Cardiac fibroblast (primary cell): ENCODE results near the gene AAMDC.
"Not testable (repeated sequence)": the region's sequence is repeated elsewhere in the genome, so short reads cannot be mapped to it uniquely, and the experiment has no call there.

Experiments used
- DNase-seq, 2 donors: peaks; one replicate each; pipeline versions ENCODE4 v3.0.0 to v3.0.0-alpha.2; 2010; ENCODE audit warnings: low read depth in 2 of 2
- H3K4me3 ChIP-seq, 2 donors: replicated peaks in 1 of 2; 1 replicate in 1 of 2; 2 replicates in 1 of 2; pipeline ENCODE4 v1.5.1; 2011; ENCODE audit warnings: low read depth in 2 of 2, low read length in 2 of 2, mild to moderate bottlenecking in 2 of 2, moderate library complexity in 1 of 2
- TF ChIP-seq, protein P1 (sequence below): IDR thresholded peaks from one replicate; pipeline ENCODE4 v1.5.1; 2011; ENCODE audit warnings: low read depth, mild to moderate bottlenecking, low read length, inconsistent platforms

AAMDC gene

GRCh38 chr11:77819921-77820564 is 901 bp upstream of the AAMDC start:
- TF ChIP-seq, protein P1, sequence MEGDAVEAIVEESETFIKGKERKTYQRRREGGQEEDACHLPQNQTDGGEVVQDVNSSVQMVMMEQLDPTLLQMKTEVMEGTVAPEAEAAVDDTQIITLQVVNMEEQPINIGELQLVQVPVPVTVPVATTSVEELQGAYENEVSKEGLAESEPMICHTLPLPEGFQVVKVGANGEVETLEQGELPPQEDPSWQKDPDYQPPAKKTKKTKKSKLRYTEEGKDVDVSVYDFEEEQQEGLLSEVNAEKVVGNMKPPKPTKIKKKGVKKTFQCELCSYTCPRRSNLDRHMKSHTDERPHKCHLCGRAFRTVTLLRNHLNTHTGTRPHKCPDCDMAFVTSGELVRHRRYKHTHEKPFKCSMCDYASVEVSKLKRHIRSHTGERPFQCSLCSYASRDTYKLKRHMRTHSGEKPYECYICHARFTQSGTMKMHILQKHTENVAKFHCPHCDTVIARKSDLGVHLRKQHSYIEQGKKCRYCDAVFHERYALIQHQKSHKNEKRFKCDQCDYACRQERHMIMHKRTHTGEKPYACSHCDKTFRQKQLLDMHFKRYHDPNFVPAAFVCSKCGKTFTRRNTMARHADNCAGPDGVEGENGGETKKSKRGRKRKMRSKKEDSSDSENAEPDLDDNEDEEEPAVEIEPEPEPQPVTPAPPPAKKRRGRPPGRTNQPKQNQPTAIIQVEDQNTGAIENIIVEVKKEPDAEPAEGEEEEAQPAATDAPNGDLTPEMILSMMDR = no peak
- DNase-seq = peak; percentile 28 to 33
- H3K4me3 ChIP-seq = peak overlapping the region; percentile 94 to 95

DNA sequence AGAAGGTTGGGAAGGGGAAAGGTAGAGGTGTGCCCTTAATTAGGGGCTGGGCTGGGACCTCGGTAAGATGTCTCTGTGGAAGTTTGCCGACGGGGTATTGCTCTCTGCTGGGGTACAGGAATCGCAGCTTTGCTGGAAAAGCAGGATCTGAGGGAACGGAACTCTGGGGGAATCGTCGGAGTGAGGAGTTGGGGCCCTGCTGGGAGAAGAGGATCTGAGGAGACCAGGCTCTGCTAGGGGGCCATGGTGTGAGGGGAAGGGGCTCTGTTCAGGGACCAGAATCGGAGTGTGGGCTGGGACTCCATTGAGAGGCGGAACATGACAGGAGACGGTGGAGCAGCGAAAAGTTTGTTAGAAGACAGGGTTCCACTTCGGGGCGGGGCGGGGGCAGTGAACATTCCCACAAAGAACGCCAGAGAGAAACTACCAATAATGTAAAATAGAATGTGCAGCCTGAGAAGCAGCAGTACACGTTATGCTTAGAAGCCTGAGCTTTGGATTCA is 456 bp downstream of the AAMDC start:
- TF ChIP-seq, protein P1 = no peak
- peak overlapping the region; percentile 94 to 95 for H3K4me3 ChIP-seq
- peak; percentile 40 to 58 for DNase-seq

DNA sequence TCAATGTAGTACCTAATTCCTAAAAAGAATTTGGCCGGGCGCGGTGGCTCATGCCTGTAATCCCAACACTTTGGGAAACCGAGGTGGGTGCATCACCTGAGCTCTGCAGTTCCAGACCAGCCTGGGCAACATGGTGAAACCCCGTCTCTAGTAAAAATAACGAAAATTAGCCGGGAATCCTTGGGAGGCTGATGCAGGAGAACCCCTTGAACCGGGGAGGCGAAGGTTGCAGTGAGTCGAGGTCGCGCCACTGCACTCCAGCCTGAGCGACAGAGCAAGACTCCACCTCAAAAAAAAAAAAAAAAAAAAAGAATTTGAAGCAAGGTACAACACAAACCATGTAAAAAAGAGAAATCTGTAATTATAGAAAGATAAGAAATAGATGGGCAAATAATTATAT is 1.2 kb downstream of the AAMDC start:
- not testable (repeated sequence) for DNase-seq
- peak overlapping the region; percentile 94 to 95 for H3K4me3 ChIP-seq

- TF ChIP-seq, protein P1 = no peak
- peak; percentile 55 to 72 for DNase-seq
- H3K4me3 ChIP-seq = no peak overlapping the region
Observed at GRCh38 chr11:77823775-77824174, 2.8 kb downstream of the AAMDC start.

- TF ChIP-seq, protein P1 = no peak
- H3K4me3 ChIP-seq = no peak overlapping the region
- DNase-seq = no peak
Observed at GRCh38 chr11:77828926-77829325, 8.0 kb downstream of the AAMDC start.

DNA sequence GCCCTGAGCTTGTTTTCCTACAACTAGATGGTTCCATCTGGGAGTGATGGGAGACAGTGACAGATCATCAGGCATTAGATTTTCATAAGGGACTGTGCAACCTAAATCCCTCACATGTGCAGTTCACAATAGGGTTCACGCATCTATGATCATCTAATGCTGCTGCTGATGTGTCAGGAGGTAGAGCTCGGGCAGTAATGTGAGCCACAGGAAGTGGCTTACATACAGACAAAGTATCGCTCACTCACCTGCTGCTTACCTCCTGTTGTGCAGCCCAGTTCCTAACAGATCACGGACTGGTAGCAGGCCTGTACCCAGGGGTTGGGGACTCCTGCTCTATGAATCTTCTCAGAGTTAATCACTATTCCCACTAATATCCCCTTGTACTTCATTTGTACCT is 12.4 kb downstream of the AAMDC start:
- TF ChIP-seq, protein P1 = no peak
- no peak for DNase-seq
- no peak overlapping the region for H3K4me3 ChIP-seq

GRCh38 chr11:77842441-77843121 is 21.6 kb downstream of the AAMDC start:
- H3K4me3 ChIP-seq = no peak overlapping the region
- peak; percentile 21 to 61 for DNase-seq
- TF ChIP-seq, protein P1 = no peak

DNA sequence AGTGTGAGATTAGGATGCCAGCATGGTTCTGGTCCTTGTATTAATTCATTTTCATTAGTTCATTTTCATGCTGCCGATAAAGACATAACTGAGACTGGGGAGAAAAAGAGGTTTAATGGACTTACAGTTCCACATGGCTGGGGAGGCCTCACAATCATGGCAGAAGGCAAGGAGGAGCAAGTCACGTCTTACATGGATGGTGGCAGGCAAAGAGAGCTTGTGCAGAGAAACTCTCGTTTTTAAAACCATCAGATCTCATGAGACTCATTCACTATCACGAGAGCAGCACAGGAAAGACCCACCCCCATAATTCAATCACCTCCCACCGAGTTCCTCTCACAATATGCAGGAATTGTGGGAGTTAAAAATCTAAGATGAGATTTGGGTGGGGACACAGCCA is 22.8 kb downstream of the AAMDC start:
- not testable (repeated sequence) for H3K4me3 ChIP-seq, DNase-seq
